Measurements from ENCODE around the gene IKZF1. TPM values are rescaled to one million over a fixed set of nuclear protein-coding genes. Genes with fewer than 3 reads are reported as not detected.

IKZF1 gene
- total and polyA plus RNA-seq, 10 donors, result 36.4 to 389 (median 231) TPM

DNA sequence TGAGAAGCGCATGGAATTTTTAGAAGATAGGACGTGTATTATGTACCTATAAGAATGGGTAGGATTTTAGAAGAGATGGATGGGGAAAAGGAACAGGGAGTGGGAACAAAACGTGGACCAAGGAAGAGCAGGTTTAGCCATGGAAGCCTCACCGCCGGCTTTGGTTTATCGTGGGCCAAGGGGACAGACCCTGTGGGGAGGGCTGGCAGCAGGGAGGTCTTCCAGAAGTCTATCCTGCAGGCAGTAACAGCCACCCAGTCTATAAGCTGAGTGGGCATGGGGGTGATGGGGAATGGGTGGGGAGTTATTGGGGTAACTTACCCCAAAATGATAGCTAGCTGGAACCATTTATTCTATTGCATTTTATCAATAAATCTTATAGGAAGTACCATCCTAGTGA, 44.9 kb downstream of the IKZF1 start:
- DNase-seq, result no peak
- TF ChIP-seq POLR2AphosphoS5 (IDR thresholded peaks at IDR 0.05), result no peak
- 81 to 96% (median 92%) methylated on average over 6 of the region's 6 CpGs for WGBS, 5 donors
- peaks cover 17 to 100% (median 83%) of the 10 kb centered on the region in 6 donors for H3K4me1 ChIP-seq
- no peaks in the 10 kb centered on the region for H3K27me3 ChIP-seq (replicated peaks in 1 of 7)
- intact Hi-C loops (cut with DNase I; ENCODE audit: low total_unique reads), result no loop called here
- peak overlapping the region in 7 of 8 donors; percentile 2 to 92 (median 84) for H3K27ac ChIP-seq
- peaks cover 0 to 77% (median 17%) of the 10 kb centered on the region in 6 donors for H3K36me3 ChIP-seq
- no peak overlapping the region for H3K4me3 ChIP-seq
- H3K9me3 ChIP-seq, result no peaks in the 10 kb centered on the region

DNA sequence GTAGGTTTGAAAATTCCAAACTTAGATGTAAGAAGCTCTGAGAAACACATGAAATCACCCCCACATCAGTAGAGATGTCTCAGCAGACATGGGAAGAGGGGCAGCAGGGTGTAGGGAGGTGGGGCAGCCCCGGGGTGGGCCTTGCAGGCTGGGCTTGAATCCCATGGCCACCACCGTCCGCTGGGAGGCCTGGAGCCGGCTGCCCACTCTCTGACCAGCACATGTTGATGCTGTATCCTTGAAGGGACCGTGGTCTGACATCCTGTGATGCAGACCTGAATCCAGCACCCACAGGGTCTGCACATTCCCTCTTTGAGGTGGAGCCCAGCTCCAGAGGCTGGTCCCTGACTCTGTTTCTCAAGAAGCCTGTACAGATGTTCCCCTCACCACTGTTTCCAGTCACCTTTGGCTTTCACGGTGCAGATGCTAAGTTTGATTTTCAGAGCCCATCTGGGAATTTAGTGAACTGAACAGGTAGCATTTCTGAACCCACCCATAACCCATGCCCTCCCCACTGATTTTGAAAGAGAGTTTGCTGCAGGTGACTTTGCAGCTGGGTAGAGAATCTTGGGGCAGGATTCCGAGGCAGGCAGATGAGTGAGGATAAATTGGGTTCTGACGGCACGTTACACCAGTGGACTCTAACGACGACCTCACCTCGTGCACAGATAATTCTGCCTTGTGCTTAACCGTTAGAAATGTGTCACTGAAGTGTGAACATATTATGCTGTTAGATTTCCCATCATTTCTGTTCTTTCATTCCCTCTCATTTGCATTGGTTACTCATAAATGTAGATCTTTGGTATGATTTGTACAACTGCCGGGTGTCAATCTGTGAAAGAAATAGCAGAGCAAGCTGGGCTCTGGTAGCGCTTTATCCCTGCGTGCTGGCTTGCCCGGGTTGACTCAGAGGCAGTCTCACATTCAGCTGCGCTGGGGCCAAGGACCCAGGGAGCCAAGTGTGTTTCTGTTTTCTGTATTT, 45.7 kb downstream of the IKZF1 start:
- H3K36me3 ChIP-seq, result peaks cover 0 to 78% (median 23%) of the 10 kb centered on the region in 6 donors
- no peaks in the 10 kb centered on the region for H3K27me3 ChIP-seq (replicated peaks in 1 of 7)
- peaks cover 20 to 100% (median 87%) of the 10 kb centered on the region in 6 donors for H3K4me1 ChIP-seq
- peak overlapping the region; percentile 2 to 92 (median 82) for H3K27ac ChIP-seq
- TF ChIP-seq, protein P1, sequence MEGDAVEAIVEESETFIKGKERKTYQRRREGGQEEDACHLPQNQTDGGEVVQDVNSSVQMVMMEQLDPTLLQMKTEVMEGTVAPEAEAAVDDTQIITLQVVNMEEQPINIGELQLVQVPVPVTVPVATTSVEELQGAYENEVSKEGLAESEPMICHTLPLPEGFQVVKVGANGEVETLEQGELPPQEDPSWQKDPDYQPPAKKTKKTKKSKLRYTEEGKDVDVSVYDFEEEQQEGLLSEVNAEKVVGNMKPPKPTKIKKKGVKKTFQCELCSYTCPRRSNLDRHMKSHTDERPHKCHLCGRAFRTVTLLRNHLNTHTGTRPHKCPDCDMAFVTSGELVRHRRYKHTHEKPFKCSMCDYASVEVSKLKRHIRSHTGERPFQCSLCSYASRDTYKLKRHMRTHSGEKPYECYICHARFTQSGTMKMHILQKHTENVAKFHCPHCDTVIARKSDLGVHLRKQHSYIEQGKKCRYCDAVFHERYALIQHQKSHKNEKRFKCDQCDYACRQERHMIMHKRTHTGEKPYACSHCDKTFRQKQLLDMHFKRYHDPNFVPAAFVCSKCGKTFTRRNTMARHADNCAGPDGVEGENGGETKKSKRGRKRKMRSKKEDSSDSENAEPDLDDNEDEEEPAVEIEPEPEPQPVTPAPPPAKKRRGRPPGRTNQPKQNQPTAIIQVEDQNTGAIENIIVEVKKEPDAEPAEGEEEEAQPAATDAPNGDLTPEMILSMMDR (IDR thresholded peaks at IDR 0.05 in 8 of 11, conservative IDR thresholded peaks at IDR 0.05 in 3 of 11), result no peak
- peak; percentile 52 to 63 (median 61) for TF ChIP-seq POLR2AphosphoS5 (IDR thresholded peaks at IDR 0.05)
- peak overlapping the region in 1 of 8 donors; percentile 39 for H3K4me3 ChIP-seq
- 51 to 61% (median 58%) methylated on average over 17 to 18 of the region's 18 CpGs for WGBS, 5 donors
- H3K9me3 ChIP-seq, result no peaks in the 10 kb centered on the region
- DNase-seq, result peak; percentile 84
- intact Hi-C loops (cut with DNase I; ENCODE audit: low total_unique reads), result no loop called here

DNA sequence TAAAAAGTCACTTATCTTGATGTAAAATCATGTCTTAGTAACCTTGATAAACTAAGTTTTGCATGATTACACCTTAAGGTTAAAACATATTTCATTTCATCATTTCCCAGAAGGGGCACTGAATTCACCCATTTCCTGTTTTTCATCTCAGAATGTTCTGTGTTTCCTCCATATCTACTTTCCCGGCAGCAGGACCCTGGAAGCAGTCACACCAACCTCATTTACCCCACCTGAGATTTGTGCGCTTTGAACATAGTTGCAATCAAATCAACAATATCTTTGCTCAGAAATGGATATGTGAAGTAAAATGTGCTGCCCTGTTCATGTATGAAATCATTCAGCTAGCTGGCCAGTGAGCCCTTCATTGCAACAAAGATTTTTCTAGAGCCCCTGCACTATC, 46.8 kb downstream of the IKZF1 start:
- Histone ChIP-seq H3K36me3 (peaks cover 0 to 77% (median 23%) of the 10 kb centered on the region in 6 donors), H3K9me3 (no peaks in the 10 kb centered on the region), H3K27me3 (replicated peaks in 1 of 7) (no peaks in the 10 kb centered on the region), H3K27ac (peak overlapping the region; percentile 46 to 92 (median 82)), H3K4me3 (peak overlapping the region in 1 of 8 donors; percentile 39), H3K4me1 (peaks cover 21 to 100% (median 89%) of the 10 kb centered on the region in 6 donors)
- 32 to 43% (median 36%) methylated on average over 2 of the region's 2 CpGs for WGBS, 5 donors
- intact Hi-C loops (cut with DNase I; ENCODE audit: low total_unique reads), result no loop called here
- TF ChIP-seq, protein P1 (IDR thresholded peaks at IDR 0.05 in 8 of 11, conservative IDR thresholded peaks at IDR 0.05 in 3 of 11), result no peak
- peak in 1 of 3 donors; percentile 68 for TF ChIP-seq POLR2AphosphoS5 (IDR thresholded peaks at IDR 0.05)
- no peak for DNase-seq

DNA sequence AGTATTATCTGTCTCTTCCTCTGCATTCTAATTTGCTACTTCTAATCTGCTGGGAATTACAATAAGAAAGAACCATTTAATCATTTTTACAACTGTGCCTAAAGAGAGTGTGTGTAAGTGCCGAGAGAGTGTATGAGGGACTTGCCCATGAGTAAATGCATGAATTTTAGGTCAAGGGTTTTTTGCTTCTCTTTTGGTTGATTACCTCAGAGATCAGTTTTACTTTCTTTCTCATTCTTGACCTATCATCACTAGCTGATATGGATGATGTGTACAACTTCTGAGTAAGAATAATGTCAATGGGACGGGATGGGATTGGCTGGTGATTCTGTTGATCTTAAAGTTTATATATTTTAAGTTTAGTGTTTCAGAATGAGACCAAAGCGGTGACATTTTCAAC, 47.8 kb downstream of the IKZF1 start:
- Histone ChIP-seq H3K9me3 (no peaks in the 10 kb centered on the region), H3K4me3 (no peak overlapping the region), H3K36me3 (peaks cover 0 to 78% (median 21%) of the 10 kb centered on the region in 6 donors), H3K27me3 (replicated peaks in 1 of 7) (no peaks in the 10 kb centered on the region), H3K4me1 (peaks cover 21 to 100% (median 87%) of the 10 kb centered on the region in 6 donors), H3K27ac (peak overlapping the region; percentile 46 to 92 (median 82))
- intact Hi-C loops (cut with DNase I; ENCODE audit: low total_unique reads), result no loop called here
- TF ChIP-seq, protein P1 (IDR thresholded peaks at IDR 0.05 in 8 of 11, conservative IDR thresholded peaks at IDR 0.05 in 3 of 11), result no peak
- TF ChIP-seq POLR2AphosphoS5 (IDR thresholded peaks at IDR 0.05) (no peak), POLR2A (IDR thresholded peaks at IDR 0.05) (no peak)
- WGBS, 5 donors, result 55 to 63% (median 59%) methylated on average over 3 of the region's 3 CpGs
- no peak for DNase-seq
